ENCODE measurements around the gene TYK2.

TYK2 gene

DNA sequence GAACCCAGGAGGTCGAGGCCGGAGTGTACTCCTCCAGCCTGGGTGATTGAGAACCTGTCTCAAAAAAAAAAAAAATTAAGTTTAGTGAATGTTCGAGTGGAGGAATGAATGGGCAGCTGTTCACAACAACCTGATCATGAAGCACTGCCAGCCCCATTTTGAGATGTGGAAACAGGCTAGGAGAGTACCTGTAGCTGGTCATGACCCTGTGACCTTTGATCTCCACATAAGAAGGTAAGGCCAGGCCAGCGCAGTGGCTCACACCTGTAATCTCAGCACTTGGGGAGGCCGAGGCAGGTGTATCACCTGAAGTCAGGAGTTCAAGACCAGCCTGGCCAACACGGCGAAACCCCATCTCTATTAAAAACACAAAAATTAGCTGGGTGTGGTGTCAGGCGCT is 54.6 kb downstream of the TYK2 start:
- no peak overlapping the region for H3K4me3 ChIP-seq (ENCODE audit: low read length)
- no peak for TF ChIP-seq ZNF274 (IDR thresholded peaks at IDR 0.05; ENCODE audit: low read depth, low read length)

DNA sequence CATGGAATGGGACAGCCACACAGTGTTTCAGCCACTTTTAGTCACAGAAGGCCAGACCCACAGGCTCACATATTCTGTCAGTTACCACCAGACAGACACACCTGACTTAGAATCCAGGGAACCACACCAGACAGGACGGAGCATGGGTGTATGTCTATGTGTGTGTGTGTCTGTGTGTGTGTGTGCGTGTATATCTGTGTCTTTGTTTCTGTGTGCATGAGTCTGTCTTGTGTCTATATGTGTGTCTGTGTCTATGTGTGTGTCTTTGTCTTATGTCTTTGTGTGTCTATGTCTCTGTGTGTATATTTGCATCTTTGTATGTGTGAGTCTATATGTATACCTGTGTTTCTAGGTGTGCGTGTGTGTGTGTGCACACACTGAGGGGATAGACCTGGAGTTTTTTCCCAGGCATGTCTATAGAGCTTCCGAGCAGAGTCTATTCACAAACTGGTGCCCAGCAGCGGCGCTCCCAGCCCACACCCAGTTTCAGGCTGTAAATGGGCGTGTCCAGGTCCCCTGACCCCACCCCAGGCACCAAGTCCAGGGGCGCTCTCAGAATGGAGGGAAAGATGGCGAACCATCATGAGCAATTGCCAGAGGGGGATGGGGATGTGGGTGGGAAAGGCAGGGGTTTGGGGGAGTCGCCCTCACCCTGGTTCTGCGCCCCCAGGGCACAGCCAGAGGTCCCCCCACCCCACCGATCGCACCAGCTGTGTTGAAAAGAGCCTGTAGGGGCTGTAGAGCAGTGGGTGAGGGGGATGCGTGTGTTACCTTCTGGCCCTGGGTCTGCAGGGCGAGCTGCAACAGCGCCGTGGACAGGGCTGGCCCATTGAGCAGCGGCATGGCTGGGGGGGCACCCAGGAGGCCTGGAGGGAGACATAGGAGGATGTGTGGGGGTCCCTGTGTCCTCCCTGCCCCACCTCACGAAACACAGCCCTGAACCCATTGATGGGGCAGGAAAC is 58.2 kb downstream of the TYK2 start:
- TF ChIP-seq ZNF274 (IDR thresholded peaks at IDR 0.05; ENCODE audit: low read depth, low read length): no peak
- no peak overlapping the region for H3K4me3 ChIP-seq (ENCODE audit: low read length)

DNA sequence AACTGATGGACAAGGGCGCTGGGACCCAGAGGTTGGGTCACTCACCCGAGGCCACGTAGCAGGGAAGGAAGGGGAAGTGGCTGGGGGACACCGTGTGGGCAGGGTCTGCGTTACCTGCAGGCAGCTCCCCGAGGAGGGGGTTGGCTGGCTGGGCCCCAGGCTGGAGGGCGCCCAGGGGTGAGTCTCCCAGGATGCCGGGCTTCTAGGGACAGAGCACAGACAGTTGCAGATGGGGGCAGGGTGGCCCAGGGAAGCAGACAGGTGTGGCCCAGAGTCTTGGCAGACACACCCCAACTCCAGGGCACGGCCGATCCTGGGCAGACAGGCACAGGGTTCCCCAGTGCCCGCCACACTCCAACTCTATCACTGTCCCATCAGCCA is 59.0 kb downstream of the TYK2 start:
- no peak overlapping the region for H3K4me3 ChIP-seq (ENCODE audit: low read length)
- no peak for TF ChIP-seq ZNF274 (IDR thresholded peaks at IDR 0.05; ENCODE audit: low read depth, low read length)

DNA sequence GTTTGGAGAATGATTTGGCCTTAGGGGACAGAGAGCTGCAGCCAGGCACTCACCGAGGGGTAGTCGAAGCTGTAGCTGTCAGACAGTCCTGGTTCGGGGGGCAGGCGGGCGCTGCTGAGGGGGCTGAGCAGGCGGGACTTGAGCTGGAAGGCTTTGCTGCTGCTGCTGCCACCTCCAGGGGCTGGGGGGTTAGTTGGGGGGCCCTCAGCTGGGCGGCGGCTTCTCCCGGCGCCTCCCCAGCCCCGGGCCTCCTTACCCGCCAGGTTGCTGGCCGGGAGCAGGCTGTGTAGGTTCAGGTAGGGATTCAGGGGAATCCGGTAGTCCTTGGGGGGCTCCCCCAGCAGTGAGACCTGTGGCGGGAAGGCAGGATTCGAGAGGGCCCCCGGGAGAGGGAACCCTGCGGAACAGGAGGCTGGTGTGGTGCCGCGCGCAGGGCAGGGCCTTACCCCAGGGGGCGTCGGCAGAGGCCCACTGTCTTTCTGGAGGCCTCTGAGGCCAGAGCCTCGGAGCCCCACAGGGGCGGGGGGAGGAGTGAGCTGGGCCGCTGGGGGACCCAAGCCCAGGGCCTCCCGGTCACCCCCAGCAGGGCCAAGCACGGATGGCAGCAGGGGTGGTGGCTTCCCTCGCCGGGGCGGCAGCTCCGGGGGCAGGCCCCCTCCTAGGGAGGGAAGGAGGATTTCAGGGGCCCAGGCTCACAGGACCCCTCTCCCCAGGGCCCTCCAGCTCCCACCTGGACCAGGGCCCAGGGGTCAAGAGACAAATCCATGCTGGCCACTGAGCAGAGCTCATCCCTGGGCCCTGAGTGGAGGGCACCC is 59.6 kb downstream of the TYK2 start:
- TF ChIP-seq ZNF274 (IDR thresholded peaks at IDR 0.05; ENCODE audit: low read depth, low read length): no peak
- no peak overlapping the region for H3K4me3 ChIP-seq (ENCODE audit: low read length)

DNA sequence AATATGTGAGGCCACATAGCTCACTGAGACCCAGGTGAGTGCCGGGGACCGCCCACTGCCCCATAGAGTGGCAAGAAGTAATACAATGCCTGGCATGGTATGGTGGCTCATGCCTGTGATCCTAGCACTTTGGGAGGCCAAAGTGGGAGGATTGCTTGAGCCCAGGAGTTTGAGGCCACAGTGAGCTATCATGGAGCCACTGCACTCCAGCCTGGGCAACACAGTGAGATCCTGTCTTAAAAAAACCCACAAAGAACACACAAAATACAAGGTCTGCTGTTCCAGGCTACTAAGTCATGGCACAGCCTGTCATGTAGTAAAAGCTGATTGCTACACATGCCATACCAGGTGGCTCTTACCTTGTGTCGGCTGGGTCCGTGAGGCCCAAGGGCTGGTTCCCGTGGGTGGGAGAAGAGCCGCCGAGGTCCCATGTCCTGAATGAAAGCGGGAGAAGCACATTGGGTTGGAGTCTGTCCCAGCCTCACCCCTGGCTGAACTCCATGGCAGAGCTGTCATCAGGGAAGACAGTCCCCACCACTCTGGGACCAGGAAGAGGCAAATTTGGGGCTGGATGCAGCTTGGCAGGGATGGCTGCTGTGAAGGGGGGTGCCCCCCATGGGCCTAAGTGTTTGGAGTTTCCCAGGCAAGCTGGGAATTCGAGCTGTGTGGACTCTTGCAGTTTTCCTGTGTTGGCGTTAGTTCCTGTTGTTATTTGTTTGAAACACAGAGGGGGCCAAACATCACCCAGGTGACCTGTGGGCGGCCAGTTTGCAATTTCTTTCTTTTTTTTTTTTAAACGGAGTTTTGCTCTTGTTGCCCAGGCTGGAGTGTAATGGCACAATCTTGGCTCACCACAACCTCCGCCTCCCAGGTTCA is 61.3 kb downstream of the TYK2 start:
- TF ChIP-seq ZNF274 (IDR thresholded peaks at IDR 0.05; ENCODE audit: low read depth, low read length): no peak
- H3K4me3 ChIP-seq (ENCODE audit: low read length): no peak overlapping the region

DNA sequence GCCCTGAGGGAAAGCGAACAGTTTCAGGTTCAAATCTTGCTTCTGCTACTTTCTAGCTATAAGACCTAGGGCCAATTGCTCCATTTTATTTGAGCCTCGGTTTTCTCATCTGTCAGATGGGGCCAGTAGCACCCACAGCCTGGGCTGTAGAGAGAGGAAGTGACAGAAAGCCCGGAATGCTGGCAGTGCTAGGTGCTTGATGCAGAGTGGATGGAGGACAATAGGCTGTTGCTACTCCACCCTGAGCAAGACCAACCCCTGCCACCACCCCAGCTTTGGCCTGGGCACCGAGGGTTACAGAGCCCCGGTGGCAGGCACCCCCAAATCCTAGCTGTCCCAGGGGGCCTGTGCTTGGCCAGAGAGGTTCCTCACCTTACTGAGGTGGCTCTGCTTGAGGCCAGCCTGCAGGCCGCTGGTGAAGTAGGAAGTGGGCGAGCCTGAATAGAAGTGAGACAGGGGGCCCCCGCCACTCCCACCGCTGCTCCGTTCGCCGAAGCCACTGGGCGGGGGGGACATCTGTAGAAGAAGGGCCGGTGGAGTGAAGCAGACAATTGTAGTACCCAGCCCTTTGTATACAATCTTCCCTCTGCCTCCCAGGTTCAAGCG is 62.4 kb downstream of the TYK2 start:
- no peak for TF ChIP-seq ZNF274 (IDR thresholded peaks at IDR 0.05; ENCODE audit: low read depth, low read length)

DNA sequence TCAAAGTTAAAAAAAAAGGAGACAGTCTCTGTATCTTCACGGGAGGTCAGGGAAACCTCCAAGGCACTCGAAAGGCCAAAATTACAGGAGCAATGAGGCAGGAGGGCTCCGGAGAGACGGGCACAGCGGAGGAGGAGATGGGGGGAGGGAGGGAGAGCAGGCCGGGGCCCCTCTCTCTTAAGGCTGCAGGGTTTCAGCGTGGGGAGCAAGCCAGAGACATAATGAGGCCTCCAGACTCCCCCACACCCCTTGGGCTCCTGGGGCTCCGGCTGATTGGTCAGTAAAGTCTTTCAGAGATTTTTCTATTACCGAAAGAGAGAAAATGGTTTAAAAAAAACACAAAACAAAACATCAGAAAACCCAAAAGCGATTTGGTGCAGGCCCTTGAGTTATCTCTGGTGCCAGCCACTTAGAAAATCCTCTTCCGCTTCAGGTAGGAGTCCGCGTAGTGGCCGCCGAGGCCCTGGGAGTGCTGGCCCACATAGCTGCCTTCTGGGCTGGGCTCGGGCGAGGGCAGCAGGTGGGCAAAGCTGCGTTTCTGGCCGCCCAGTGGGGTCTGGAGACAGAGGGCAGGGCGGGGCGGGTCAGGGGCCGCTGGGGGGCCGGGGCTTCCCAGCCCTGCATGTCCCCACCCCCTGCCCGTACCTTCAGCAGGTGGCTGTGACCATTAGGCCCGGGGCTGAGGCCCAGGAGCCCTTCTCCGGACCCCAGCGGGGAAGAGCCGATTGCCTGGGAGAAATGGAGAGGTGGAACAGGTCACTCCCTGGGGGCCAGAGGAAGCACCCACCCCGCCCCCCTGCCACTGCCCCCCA is 63.1 kb downstream of the TYK2 start:
- H3K4me3 ChIP-seq (ENCODE audit: low read length): no peak overlapping the region
- TF ChIP-seq ZNF274 (IDR thresholded peaks at IDR 0.05; ENCODE audit: low read depth, low read length): no peak

More for the DNA sequence above, 62.4 kb downstream of the TYK2 start:
- H3K4me3 ChIP-seq (ENCODE audit: low read length): no peak overlapping the region

DNA sequence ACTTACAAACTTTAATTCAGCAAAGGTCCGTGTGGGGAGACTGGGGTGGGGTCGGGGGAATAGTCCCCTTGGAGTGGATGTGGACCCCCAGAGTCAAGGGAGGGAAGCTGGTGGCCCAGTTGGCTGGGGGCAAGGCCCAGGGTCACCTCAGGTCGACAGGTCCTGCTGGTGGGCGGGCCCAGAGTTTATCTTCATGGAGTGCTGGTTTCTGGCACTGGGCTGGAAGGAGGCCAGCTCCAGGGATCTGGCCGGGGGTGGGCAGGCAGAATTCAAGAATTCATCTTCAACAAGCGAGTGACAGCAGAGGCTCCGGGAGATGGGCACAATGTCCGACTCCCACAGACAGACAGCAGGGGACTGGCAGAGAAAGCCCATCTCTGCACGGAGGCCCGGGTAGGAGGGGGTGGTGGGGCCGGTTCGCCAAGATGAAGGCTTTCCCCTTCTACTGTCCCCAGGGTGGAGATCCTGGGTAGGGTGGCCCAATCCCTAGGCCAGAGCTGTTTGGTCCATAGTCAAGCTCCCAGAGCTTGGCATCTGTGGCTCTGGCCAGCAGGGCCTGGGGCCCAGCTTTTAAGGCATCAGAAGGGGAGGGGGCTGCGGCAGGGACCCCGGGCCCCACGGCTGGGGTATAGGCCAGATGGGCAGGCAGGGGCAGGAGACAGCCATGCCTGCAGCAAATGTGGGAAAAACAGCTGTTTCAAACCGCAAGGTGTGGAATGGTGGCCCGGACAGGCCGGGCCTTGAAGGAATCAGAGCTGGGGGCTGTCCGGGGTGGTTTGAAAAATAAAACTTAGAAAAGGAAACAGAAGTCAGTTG is 63.9 kb downstream of the TYK2 start:
- no peak overlapping the region; the same call in 1 of the 2 replicates for H3K4me3 ChIP-seq (ENCODE audit: low read length)
- TF ChIP-seq ZNF274 (IDR thresholded peaks at IDR 0.05; ENCODE audit: low read depth, low read length): no peak

DNA sequence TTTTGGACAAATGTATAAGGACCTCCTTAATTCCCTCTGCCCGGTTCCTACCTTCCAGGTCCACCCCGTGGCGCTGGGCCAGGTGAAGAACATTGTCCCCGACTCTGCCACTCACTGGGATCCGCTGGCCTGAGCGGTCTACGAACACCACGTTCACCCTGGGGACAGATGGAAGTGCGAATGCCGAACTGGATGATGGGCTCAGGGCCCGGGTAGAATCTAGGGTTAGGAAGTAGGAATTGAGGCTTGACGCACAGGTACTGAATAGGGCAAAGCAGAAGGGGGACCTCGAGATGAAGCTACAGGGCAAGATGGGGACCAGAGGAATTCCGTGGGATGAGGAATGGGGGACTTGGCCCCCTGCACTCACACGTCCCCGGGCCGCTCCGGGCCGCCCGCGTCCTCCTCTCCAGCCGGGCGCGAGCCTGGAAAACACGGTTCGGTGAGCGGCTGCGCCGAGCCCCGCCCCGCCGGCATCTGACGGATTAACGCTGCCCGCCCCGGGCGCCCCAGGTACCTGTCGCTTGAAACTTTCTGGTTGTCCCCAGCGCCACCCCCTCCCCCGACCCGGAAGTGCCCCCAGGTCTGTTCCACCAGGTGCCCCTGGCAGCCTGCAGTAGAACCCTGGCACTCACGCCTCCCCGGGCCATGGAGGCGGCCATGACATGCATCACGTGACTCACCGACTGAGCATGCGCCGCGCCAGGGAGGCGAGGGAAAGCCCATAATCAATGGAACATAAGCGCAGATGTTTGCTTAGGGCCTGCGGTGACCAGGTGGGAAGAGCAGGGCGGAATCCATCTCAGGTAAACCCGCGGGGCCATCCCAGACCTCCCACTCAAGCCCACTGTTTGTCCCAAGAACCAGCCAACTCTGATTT is 64.8 kb downstream of the TYK2 start, which contains the start of gene FDX2:
Gene FDX2 (minus strand): TSS at position 681 of the 880 bp plus-strand sequence. CDS start 19 bp downstream, at position 662.
- peak within 1 kb of the TSS; percentile 64 for H3K4me3 ChIP-seq (ENCODE audit: low read length)
- TF ChIP-seq ZNF274 (IDR thresholded peaks at IDR 0.05; ENCODE audit: low read depth, low read length): no peak

DNA sequence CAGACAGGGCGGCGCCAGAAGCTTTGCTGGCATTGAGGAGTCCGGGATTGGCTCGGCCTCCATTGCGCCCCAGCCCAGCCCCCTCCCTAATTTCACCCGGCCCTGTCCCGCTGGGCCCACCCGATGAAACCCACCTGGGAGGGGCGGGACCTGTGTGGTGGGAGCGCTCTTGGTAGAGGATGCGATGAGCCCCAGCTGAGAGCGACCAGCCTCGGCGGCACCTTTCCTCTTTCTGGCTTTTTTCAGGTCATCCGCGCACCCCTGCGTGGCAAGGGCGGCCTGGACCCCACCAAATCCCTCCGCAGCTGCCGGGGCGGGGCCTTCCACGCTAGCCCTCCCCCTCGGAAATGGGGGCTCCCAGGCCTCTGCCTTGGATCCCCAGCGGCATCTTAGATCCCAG is 70.9 kb downstream of the TYK2 start, which contains the start of gene ZGLP1:
Gene ZGLP1 (minus strand): TSS at position 393 of the 400 bp plus-strand sequence.
- no peak within 1 kb of the TSS for H3K4me3 ChIP-seq (ENCODE audit: low read length)
- TF ChIP-seq ZNF274 (IDR thresholded peaks at IDR 0.05; ENCODE audit: low read depth, low read length): no peak

DNA sequence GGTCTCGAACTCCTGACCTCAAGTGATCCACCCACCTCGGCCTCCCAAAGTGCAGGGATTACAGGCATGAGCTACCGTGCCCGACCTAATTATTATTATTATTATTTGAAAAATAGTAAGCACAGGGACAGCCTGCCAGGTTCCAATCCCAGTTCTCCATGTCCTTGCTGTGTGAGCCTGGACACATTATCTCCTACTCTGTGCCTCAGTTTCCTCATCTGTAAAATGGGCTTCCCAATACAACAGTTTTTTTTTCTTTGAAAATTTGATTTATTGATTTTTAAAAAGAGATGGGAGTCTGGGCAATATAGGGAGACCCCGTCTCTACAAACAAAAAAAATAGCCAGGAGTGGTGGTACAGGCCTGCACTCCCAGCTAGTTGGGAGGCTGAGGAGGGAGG is 74.0 kb downstream of the TYK2 start:
- TF ChIP-seq ZNF274 (IDR thresholded peaks at IDR 0.05; ENCODE audit: low read depth, low read length): no peak
- H3K4me3 ChIP-seq (ENCODE audit: low read length): no peak overlapping the region

Data from GM08714 (cell line).